Fibroblast of skin of scalp (primary cell): ENCODE results near the gene ZNF805.

Source experiments
- DNase-seq: peaks from one replicate; pipeline ENCODE4 v3.0.0-alpha.2; 2013

The ZNF805 gene

GRCh38 chr19:57269515-57270250, 29.3 kb downstream of the ZNF805 start:
- peak; percentile 89 for DNase-seq

GRCh38 chr19:57271280-57271679, 30.8 kb downstream of the ZNF805 start:
- no peak for DNase-seq

GRCh38 chr19:57273014-57273413, 32.6 kb downstream of the ZNF805 start:
- no peak for DNase-seq

GRCh38 chr19:57276430-57276829, 36.0 kb downstream of the ZNF805 start:
- no peak for DNase-seq

- DNase-seq = peak; percentile 43
These were observed 38.0 kb downstream of the ZNF805 start for GRCh38 chr19:57278481-57278880.

GRCh38 chr19:57279418-57280164, 39.2 kb downstream of the ZNF805 start:
- peak; percentile 98 for DNase-seq

- peak; percentile 99 for DNase-seq
These were observed 39.9 kb downstream of the ZNF805 start, which contains the start of gene ZNF460 for GRCh38 chr19:57280165-57280961. ZNF460 (plus strand) TSS chr19:57280485; CDS start chr19:57280807, 322 bp downstream.

GRCh38 chr19:57280962-57281400, 40.5 kb downstream of the ZNF805 start:
- no peak for DNase-seq

GRCh38 chr19:57282011-57282643, 41.7 kb downstream of the ZNF805 start:
- DNase-seq = no peak

GRCh38 chr19:57288373-57288772, 47.9 kb downstream of the ZNF805 start:
- DNase-seq = no peak

- no peak for DNase-seq
These were observed 50.5 kb downstream of the ZNF805 start for GRCh38 chr19:57290970-57291369.

GRCh38 chr19:57292547-57292946, 52.1 kb downstream of the ZNF805 start:
- no peak for DNase-seq

- no peak for DNase-seq
These were observed 53.3 kb downstream of the ZNF805 start for GRCh38 chr19:57293719-57294118.

- peak; percentile 89 for DNase-seq
These were observed 61.6 kb downstream of the ZNF805 start for GRCh38 chr19:57302020-57302465.

- no peak for DNase-seq
These were observed 62.4 kb downstream of the ZNF805 start for GRCh38 chr19:57302727-57303401.
